Measurements from ENCODE around the gene ARHGEF11.

DNA sequence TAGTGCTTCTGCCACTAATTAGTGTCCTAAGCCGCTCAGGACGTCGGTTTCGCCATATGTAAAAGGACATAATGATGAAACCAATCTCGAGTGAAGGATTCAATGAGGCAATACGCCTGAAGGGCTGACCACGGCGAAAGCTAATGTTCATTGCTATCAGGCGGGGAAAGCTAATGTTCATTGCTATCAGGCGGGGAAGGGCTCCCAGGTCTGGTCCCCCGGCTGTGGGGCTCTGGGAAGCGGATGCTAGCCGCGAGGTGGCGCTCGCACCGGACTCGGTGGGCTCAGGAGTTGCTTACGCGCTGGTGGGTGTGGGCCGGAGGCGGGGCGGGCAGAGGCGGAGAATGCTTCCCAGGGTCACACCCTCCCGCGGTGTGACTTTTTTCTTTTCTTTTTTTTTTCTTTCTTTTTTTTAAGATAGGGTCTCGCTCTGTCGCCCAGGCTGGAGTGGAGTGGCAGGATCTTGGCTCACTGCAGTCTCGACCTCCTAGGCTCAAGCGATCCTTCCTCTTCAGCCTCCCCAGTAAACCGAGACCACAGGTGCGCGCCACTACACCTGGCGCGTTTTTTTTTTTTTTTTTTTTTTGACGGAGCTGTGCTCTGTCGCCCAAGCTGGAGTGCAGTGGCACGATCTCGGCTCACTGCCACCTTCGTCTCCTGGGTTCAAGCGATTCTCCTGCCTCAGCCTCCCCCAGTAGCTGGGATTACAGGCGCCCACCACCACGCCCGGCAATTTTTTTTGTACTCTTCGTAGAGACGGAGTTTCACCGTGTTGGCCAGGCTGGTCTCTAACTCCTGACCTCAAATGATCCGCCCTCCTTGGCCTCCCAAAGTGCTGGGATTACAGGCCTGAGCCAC lies 153.1 kb downstream of the ARHGEF11 start:
- TF ChIP-seq POLR2AphosphoS5 (IDR thresholded peaks at IDR 0.05), result peak in 1 of 3 donors; percentile 59
- TF ChIP-seq, protein P1, sequence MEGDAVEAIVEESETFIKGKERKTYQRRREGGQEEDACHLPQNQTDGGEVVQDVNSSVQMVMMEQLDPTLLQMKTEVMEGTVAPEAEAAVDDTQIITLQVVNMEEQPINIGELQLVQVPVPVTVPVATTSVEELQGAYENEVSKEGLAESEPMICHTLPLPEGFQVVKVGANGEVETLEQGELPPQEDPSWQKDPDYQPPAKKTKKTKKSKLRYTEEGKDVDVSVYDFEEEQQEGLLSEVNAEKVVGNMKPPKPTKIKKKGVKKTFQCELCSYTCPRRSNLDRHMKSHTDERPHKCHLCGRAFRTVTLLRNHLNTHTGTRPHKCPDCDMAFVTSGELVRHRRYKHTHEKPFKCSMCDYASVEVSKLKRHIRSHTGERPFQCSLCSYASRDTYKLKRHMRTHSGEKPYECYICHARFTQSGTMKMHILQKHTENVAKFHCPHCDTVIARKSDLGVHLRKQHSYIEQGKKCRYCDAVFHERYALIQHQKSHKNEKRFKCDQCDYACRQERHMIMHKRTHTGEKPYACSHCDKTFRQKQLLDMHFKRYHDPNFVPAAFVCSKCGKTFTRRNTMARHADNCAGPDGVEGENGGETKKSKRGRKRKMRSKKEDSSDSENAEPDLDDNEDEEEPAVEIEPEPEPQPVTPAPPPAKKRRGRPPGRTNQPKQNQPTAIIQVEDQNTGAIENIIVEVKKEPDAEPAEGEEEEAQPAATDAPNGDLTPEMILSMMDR (IDR thresholded peaks at IDR 0.05), result peak in 5 of 7 experiments; percentile 54 to 86 (median 78)
- TF ChIP-seq POLR2A (IDR thresholded peaks at IDR 0.05), result no peak
